A204.1 (cell line): ENCODE results near the gene RPH3AL.

ENCODE experiments used
- FAIRE-seq: peaks from 2 replicates; lab custom pipeline; 2012; peaks lifted over from hg19 to GRCh38; lab: Jason Lieb, UNC

Gene RPH3AL

GRCh38 chr17:353213-353837, 718 bp upstream of the RPH3AL start:
- FAIRE-seq = no peak

- FAIRE-seq = no peak
Measured at GRCh38 chr17:351875-352420, 659 bp downstream of the RPH3AL start.

GRCh38 chr17:351449-351738, 1.2 kb downstream of the RPH3AL start:
- no peak for FAIRE-seq

GRCh38 chr17:350706-351448, 1.7 kb downstream of the RPH3AL start:
- FAIRE-seq = no peak

DNA sequence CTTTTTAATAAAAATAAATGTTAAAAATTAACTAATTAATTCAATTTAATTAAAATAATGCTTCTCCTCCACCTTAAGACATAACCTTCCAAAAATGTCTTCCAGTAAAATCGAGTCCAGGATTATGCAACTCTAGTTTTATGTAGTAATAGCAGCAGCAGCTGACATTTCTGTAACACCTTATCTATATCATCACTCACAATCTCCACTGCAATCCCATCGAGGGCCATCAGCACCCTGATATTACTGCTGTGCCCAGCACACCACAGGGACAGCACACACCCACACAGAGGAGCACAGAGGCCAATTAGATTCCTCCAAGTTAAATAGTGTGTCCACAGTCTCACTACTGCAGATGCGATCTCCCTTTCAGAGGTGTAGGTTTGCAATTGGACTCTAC, 2.9 kb downstream of the RPH3AL start:
- no peak for FAIRE-seq

DNA sequence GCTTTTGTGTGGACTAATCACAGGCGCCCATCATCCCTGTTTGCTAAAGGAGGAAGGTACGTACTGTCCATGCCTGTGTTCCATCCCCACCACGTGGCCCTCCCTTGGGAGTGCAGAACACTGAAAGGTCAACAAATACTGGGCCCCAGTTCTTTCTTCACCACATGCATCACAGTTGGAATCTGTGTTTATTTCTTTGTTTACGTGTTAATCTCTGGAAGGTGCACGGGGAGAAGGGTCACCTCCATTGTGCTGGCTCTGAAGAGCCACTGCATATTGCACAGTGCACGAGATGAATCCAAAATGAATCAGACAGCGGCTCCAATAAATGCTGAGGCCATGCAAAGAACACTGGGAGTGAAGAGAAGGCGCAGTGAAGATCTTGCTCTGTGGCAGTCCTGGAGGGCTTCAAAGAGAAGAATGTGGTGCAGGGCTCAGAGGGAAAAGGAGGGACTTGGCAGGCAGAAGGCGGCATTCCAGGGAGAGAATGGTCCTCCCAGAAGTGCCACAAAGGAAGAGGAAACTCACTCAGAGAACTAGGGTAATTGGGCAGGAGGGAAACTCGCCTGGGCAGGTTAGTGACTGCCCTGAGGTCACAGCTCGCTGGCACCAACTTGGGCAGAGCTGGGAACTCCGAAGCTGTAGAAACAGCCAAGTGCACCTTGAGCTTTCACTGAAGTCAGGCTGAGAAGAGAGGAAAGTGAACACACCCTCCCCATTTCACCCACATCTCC, 3.7 kb downstream of the RPH3AL start:
- no peak for FAIRE-seq

DNA sequence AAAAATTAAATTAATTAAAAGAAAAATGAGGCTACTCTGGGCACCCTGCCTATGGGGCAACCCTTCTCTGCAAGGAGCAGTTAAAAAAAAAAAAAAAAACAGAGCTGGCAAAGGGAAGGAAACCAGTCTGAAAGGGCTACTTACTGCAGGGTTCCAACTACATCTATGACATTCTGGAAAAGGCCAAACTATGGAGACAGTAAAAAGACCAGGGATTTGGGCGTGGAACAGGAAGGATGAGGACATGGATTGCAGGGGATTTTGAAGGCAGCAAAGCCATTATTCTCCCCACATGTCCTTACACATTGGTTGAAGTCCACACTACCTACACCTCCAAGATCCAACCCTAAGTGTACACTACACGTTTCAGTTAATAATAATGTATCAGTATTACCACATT, 4.6 kb downstream of the RPH3AL start:
- no peak for FAIRE-seq

GRCh38 chr17:347309-347899, 5.2 kb downstream of the RPH3AL start:
- no peak for FAIRE-seq

DNA sequence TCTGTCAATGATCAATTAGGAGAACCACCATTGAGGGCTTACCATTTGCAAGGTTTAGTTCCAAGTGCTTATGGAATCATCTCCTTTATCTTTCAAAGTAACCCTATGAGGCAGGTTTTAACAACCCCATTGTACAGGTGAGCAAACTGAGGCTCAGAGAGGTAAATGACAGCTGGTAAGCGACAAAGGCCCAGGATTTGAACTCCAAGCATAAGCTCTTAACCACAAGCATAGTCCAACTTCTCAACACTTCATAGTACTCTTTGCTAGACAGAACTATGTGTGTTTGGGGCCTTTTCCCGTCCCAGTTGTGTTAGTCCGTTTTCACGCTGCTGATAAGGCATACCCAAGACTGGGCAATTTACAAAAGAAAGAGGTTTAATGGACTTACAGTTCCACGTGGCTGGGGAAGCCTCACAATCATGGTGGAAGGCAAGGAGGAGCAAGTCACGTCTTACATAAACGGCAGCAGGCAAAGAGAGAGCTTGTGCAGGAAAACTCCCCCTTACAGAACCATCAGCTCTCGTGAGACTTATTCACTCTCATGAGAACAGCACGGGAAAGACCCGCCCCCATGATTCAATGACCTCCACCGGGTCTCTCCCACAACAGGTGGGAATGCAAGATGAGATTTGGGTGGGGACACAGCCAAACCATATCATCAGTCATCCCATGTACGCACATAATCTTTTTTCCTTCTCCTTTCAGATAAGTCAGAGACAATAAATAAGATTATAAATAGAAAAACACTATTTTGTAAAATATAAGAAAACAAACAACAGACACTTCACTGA, 6.4 kb downstream of the RPH3AL start:
- FAIRE-seq = no peak

DNA sequence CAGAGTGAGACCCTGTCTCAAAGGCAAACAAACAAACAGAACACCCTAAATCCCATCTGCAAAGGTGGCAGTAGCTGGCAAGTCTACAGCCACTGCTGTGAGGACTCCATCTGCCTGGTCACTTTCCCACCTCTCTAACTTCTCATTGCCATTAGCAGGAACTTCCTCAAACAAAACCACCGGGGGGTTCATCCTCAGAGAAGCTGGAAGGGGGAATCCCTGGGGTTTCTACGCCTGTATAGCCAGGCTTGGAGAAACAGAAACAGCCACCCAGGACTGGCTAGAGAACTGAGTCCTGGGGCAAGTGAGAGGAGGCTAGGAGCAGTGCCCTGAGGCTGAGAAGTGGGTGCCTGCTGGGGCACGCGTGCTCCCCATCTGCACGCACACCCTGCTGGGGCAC, 7.3 kb downstream of the RPH3AL start:
- no peak for FAIRE-seq

- FAIRE-seq = no peak
Measured at GRCh38 chr17:343875-344752, 8.5 kb downstream of the RPH3AL start.

DNA sequence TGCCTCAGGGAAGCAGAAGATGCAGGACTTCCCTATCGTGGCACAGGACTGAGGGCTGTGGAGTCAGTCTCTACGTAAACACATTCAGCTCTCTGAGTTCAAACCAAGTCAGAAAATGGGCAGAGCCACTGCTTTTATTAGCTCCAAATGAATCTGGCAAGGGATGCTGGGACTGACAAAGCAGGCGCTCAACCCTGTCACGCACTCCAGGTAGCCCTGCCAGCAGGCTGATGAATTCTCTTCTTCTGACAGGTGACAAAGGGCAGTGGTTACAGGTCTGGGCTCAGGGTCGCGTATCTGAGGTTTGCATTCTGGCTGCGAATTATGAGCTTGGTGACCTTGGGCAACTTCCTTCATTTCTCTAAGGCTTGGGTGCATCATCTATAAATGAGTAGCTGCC, 9.4 kb downstream of the RPH3AL start:
- FAIRE-seq = no peak

GRCh38 chr17:340074-340473, 12.5 kb downstream of the RPH3AL start:
- no peak for FAIRE-seq

GRCh38 chr17:339193-340061, 13.2 kb downstream of the RPH3AL start:
- FAIRE-seq = no peak

- no peak for FAIRE-seq
Measured at GRCh38 chr17:338442-339192, 14.0 kb downstream of the RPH3AL start.

- no peak for FAIRE-seq
Measured at GRCh38 chr17:337866-338265, 14.7 kb downstream of the RPH3AL start.

GRCh38 chr17:337453-337852, 15.2 kb downstream of the RPH3AL start:
- no peak for FAIRE-seq

DNA sequence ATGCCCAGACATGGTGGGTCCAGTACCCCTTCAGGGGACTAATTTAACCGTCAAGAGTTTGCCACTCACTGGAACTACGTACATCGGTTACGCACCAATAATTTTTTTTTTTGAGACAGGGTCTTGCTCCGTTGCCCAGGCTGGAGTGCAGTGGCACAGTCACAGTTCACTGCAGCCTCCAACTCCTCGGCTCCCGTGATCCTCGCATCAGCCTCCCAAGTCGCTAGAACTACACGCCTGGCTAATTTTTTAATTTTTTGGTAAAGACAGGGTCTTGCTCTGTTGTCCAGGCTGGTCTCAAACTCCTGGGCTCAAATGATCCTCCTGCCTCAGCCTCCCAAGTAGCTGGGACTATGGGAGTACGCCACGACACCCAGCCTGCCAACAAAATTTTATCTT, 15.6 kb downstream of the RPH3AL start:
- FAIRE-seq = no peak
